ENCODE data around the gene SLC6A11.

SLC6A11 gene

DNA sequence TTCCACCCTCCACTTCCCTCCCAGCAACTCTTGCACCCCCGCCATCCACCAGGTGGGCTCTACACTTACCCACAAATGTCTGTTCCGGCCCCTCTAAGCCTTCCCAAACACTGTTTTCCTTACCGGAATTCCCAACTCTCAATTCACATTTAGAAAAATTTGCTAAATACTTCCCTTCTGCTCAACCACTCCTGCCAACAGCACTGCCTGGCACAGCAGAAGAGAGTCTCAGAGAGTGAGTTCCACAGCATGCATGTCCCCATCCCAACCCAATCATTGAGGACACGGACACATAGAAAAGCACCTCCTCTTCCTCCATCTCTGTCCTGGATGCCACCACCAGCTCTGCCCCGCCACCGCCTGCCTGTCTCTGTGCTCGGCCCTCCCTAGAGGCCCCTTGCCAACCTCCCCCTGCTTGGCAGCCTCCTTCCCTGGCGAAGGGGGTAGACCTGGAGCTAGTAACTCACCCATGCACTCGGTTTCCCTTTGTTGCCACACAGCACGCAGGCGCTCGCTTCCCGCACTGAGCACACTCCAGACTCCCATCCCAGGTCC is 110.3 kb downstream of the SLC6A11 start:
- DNase-seq (ENCODE audit: low read depth) = no peak
- H3K36me3 ChIP-seq (ENCODE audit: control insufficient read depth, insufficient read depth, low read length, severe bottlenecking) = no peaks in the 10 kb centered on the region

DNA sequence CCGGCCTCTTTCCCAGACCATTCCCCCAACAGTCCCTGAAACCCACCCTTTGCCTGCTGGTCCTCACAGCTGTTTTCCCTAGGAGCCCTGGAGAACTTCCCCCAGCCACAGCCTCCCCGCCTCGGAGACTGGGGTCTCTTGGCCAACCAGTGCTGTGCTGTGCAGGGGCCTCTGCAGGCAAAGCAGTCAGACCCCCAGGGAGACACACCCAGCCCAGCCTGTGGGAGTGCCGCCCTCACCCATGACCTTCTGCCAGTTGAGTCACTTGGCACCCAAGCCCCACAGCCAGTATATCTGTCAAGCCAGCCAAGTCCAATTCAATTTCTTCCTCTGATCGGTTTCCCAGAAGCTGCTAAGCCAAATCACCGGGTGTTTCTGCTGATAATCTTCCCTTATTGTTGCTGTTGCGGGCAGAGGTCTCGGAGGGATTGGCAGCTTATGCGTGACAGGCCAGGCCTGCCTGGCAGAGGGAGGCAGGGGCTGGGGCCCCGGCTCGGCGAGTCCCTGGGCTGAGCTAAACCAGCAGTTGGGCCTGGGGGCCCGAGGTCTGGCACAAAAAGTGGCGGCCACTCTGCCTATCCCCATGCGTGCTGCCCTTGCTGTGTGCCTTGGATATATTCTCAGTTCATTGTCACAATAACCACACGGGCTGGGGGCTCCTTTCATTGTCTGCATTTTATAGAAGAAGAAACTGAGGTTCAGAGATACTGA is 110.9 kb downstream of the SLC6A11 start:
- peaks cover 16% of the 10 kb centered on the region for H3K4me1 ChIP-seq (ENCODE audit: control insufficient read depth, insufficient read depth, low read length)
- H3K27me3 ChIP-seq (replicated peaks; ENCODE audit: control insufficient read depth, insufficient read depth, low read length) = peaks cover 17% of the 10 kb centered on the region
- DNase-seq (ENCODE audit: low read depth) = no peak
- no peaks in the 10 kb centered on the region for H3K36me3 ChIP-seq (ENCODE audit: control insufficient read depth, insufficient read depth, low read length, severe bottlenecking)
- H3K4me3 ChIP-seq (ENCODE audit: low read length) = no peak overlapping the region
- H3K9me3 ChIP-seq (ENCODE audit: control insufficient read depth, low read length) = peaks cover 25% of the 10 kb centered on the region
- no peak overlapping the region for H3K9ac ChIP-seq (ENCODE audit: low read length)

More for the DNA sequence above, 110.3 kb downstream of the SLC6A11 start:
- H3K9me3 ChIP-seq (ENCODE audit: control insufficient read depth, low read length) = peaks cover 31% of the 10 kb centered on the region
- H3K4me3 ChIP-seq (ENCODE audit: low read length) = no peak overlapping the region
- H3K9ac ChIP-seq (ENCODE audit: low read length) = no peak overlapping the region
- H3K27me3 ChIP-seq (replicated peaks; ENCODE audit: control insufficient read depth, insufficient read depth, low read length) = peaks cover 17% of the 10 kb centered on the region
- H3K4me1 ChIP-seq (ENCODE audit: control insufficient read depth, insufficient read depth, low read length) = peaks cover 16% of the 10 kb centered on the region

DNA sequence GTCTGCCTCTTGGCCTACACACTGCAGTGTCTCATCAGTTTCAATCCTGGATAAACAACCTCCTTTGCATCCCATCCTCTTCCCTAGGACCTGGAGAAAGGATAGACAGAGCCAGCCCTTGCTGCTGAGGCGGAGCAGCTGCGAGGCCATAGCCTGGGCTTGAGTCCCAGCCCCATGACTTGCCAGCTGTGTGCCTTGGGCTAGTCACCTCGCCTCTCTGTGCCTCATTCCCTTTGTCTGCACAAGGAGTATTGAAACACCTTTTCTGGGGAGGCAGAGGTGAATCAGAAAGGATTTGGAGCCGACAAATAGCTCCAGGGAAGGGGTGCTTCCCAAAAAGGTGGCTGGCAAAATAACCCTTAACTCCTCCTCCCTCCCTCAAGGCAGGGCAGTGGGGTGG is 111.5 kb downstream of the SLC6A11 start:
- H3K36me3 ChIP-seq (ENCODE audit: control insufficient read depth, insufficient read depth, low read length, severe bottlenecking) = no peaks in the 10 kb centered on the region
- H3K27me3 ChIP-seq (replicated peaks; ENCODE audit: control insufficient read depth, insufficient read depth, low read length) = peaks cover 17% of the 10 kb centered on the region
- peaks cover 16% of the 10 kb centered on the region for H3K4me1 ChIP-seq (ENCODE audit: control insufficient read depth, insufficient read depth, low read length)
- no peak overlapping the region for H3K4me3 ChIP-seq (ENCODE audit: low read length)
- no peak overlapping the region for H3K9ac ChIP-seq (ENCODE audit: low read length)
- no peak for DNase-seq (ENCODE audit: low read depth)
- H3K9me3 ChIP-seq (ENCODE audit: control insufficient read depth, low read length) = peaks cover 19% of the 10 kb centered on the region

DNA sequence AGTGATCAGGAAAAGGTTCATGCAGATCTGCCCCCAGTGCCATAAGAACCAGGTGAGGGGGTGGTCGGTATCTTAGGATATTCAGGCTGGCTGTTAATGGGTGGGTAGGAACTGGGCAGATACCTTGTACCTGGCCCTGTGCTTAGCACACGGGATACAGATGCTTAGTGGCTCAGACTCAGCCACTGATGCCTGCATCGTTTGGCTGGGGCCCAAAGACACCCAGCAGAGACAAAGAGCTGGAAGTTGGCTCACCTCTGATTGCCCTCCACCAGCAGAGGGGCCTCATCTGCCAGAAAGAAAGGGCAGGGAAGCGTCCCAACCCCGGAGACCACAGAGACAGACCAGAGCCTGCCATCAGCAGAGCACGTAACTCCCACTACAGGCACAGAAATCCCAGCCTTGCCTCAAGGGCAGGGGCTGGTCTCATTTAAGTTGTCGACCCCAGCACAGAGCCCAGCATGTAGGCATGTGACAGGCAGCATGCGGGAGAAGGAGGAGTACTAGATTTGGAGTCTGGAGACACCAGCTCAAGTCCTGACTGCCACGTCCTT is 112.5 kb downstream of the SLC6A11 start:
- no peaks in the 10 kb centered on the region for H3K36me3 ChIP-seq (ENCODE audit: control insufficient read depth, insufficient read depth, low read length, severe bottlenecking)
- no peak for DNase-seq (ENCODE audit: low read depth)

DNA sequence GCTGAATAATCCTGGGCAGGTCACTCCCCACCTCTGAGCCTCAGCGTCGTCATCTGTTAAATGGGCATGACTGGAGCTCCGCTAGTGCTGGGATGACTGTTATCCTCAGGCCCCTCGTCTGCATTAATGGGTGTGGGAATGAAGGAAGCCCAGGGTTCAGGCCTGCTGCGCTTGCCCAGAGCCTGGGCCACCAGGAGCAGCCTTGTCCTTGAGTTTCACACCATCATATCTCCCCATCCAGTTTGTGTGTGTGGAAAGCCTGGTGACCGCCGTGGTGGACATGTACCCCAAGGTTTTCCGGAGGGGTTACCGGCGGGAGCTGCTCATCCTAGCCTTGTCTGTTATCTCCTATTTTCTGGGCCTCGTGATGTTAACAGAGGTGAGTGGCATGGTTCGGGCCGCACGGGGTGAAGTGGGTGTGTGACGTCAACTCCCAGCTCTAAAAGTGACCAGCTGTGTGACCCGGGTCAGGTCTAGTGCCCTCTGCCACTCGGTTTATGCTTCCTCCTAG is 113.0 kb downstream of the SLC6A11 start:
- Histone ChIP-seq H3K9ac (ENCODE audit: low read length) (no peak overlapping the region), H3K36me3 (ENCODE audit: control insufficient read depth, insufficient read depth, low read length, severe bottlenecking) (no peaks in the 10 kb centered on the region), H3K4me3 (ENCODE audit: low read length) (no peak overlapping the region), H3K9me3 (ENCODE audit: control insufficient read depth, low read length) (peaks cover 12% of the 10 kb centered on the region), H3K4me1 (ENCODE audit: control insufficient read depth, insufficient read depth, low read length) (peaks cover 24% of the 10 kb centered on the region), H3K27me3 (replicated peaks; ENCODE audit: control insufficient read depth, insufficient read depth, low read length) (peaks cover 17% of the 10 kb centered on the region)
- DNase-seq (ENCODE audit: low read depth) = no peak

More for the DNA sequence above, 112.5 kb downstream of the SLC6A11 start:
- H3K9me3 ChIP-seq (ENCODE audit: control insufficient read depth, low read length) = peaks cover 14% of the 10 kb centered on the region
- peaks cover 18% of the 10 kb centered on the region for H3K4me1 ChIP-seq (ENCODE audit: control insufficient read depth, insufficient read depth, low read length)
- no peak overlapping the region for H3K9ac ChIP-seq (ENCODE audit: low read length)
- H3K4me3 ChIP-seq (ENCODE audit: low read length) = no peak overlapping the region
- peaks cover 17% of the 10 kb centered on the region for H3K27me3 ChIP-seq (replicated peaks; ENCODE audit: control insufficient read depth, insufficient read depth, low read length)

DNA sequence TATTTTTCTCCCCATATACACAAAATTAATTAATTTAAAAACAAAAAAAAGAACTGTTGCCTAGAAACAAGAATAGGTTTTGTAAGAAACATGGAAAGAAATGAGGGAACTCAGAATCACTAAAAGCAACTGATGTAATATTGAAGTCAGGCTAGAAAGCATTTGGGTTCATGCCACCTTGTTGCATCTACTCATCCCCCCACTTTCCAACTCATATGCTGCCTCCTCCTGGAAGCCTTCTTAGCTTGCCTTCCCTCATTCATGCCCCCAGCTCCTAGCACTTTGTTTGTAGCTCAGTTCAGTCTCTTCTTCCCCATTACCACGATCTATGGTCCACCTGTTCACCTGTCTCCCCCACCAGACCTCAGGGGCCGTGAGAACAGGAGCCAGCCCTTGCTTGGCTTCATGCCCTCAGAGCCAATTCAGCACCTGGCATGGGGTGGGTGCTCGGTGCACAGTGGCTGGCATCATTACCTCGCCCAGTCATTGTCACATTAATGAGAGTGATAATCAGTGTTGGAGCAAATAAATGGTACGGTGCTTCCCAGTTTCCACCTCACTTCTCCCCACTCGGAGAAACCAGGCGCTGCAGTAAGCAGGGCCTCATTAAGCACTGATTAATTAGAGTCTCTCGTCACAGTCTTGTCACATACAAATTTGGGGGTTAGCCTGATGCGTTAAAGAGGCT is 114.1 kb downstream of the SLC6A11 start:
- Histone ChIP-seq H3K4me1 (ENCODE audit: control insufficient read depth, insufficient read depth, low read length) (peaks cover 27% of the 10 kb centered on the region), H3K4me3 (ENCODE audit: low read length) (no peak overlapping the region), H3K9me3 (ENCODE audit: control insufficient read depth, low read length) (peaks cover 1% of the 10 kb centered on the region), H3K9ac (ENCODE audit: low read length) (no peak overlapping the region), H3K36me3 (ENCODE audit: control insufficient read depth, insufficient read depth, low read length, severe bottlenecking) (no peaks in the 10 kb centered on the region), H3K27me3 (replicated peaks; ENCODE audit: control insufficient read depth, insufficient read depth, low read length) (peaks cover 17% of the 10 kb centered on the region)
- no peak for DNase-seq (ENCODE audit: low read depth)

DNA sequence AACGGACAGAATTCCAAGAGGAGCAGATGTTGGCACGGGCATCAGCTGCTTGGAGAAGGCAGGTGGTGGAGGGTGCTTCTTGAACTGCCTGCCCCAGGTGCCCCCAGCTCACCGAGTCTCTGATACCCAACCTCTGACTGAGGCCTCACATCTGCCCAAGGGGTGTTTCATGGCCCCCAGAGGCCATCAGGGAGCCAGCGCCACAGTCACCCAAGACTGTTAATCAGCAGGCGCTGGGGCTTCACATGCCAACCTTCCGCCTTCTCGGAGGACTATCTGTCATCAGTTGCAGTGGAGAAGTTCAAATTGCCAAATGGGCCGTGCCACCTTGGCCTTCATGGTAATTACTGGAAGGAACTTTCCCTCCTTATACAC is 114.6 kb downstream of the SLC6A11 start:
- Histone ChIP-seq H3K9ac (ENCODE audit: low read length) (no peak overlapping the region), H3K4me3 (ENCODE audit: low read length) (no peak overlapping the region), H3K9me3 (ENCODE audit: control insufficient read depth, low read length) (no peaks in the 10 kb centered on the region), H3K27me3 (replicated peaks; ENCODE audit: control insufficient read depth, insufficient read depth, low read length) (peaks cover 14% of the 10 kb centered on the region), H3K4me1 (ENCODE audit: control insufficient read depth, insufficient read depth, low read length) (peaks cover 27% of the 10 kb centered on the region), H3K36me3 (ENCODE audit: control insufficient read depth, insufficient read depth, low read length, severe bottlenecking) (no peaks in the 10 kb centered on the region)
- DNase-seq (ENCODE audit: low read depth) = no peak

DNA sequence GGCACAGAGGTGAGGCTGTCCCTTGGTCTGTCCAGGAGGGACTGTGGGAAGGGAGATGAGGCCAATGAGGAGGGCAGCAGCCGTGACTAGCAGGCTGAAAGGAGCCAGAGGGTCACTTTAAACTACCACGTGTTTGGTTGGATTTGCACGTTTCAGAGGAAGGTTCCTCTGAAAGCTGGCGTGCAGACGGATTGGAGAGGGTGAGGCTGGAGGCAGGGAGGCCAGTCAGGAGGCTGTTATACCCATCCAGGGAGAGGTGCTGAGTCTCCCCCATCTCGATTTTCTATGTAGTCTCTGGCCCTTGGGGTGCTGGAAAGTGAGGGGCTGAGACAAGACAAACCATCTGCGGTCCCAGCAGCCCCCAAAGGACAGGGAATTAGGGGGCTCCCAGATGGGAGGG is 116.6 kb downstream of the SLC6A11 start:
- H3K27me3 ChIP-seq (replicated peaks; ENCODE audit: control insufficient read depth, insufficient read depth, low read length) = peaks cover 22% of the 10 kb centered on the region
- no peak for DNase-seq (ENCODE audit: low read depth)

DNA sequence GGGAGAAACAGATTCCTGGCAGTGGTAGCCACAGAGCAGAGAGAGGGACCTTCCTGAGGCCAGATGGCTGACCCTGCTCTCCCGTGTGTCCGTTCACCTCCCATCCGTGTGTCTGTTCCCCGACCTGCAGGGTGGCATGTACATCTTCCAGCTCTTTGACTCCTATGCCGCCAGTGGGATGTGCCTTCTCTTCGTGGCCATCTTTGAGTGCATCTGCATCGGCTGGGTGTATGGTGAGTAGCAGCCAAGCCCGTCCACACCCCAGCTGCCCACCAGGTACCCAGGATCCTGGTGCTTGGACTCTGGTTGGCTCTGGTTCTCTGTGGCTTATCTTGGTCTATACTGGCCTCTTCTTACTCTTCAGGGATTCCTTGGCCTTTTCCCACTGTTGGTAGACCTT is 117.0 kb downstream of the SLC6A11 start:
- no peak overlapping the region for H3K9ac ChIP-seq (ENCODE audit: low read length)
- no peak for DNase-seq (ENCODE audit: low read depth)
- H3K4me1 ChIP-seq (ENCODE audit: control insufficient read depth, insufficient read depth, low read length) = peaks cover 24% of the 10 kb centered on the region
- no peaks in the 10 kb centered on the region for H3K9me3 ChIP-seq (ENCODE audit: control insufficient read depth, low read length)
- H3K36me3 ChIP-seq (ENCODE audit: control insufficient read depth, insufficient read depth, low read length, severe bottlenecking) = no peaks in the 10 kb centered on the region
- H3K4me3 ChIP-seq (ENCODE audit: low read length) = no peak overlapping the region
- H3K27me3 ChIP-seq (replicated peaks; ENCODE audit: control insufficient read depth, insufficient read depth, low read length) = peaks cover 22% of the 10 kb centered on the region

More for the DNA sequence above, 116.6 kb downstream of the SLC6A11 start:
- H3K4me1 ChIP-seq (ENCODE audit: control insufficient read depth, insufficient read depth, low read length) = peaks cover 26% of the 10 kb centered on the region
- H3K9ac ChIP-seq (ENCODE audit: low read length) = no peak overlapping the region
- no peak overlapping the region for H3K4me3 ChIP-seq (ENCODE audit: low read length)
- H3K9me3 ChIP-seq (ENCODE audit: control insufficient read depth, low read length) = no peaks in the 10 kb centered on the region
- no peaks in the 10 kb centered on the region for H3K36me3 ChIP-seq (ENCODE audit: control insufficient read depth, insufficient read depth, low read length, severe bottlenecking)

DNA sequence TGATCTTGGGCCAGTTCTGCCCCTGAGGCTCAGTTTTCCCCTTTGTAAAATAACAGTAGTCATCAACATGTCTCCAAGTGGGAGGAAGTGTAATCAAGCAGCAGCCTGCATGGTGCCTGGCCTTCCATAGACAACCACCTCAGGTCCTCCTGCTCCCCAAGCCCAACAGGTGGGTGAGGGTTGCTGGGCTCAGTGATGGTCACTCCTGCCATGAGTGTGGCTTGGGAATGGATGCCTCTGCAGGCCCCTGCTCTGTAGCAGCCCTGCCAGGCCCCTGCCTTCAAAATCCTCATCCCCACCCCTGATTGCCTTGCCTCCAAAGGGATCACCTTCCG is 117.4 kb downstream of the SLC6A11 start:
- no peaks in the 10 kb centered on the region for H3K36me3 ChIP-seq (ENCODE audit: control insufficient read depth, insufficient read depth, low read length, severe bottlenecking)
- H3K4me1 ChIP-seq (ENCODE audit: control insufficient read depth, insufficient read depth, low read length) = peaks cover 24% of the 10 kb centered on the region
- H3K9me3 ChIP-seq (ENCODE audit: control insufficient read depth, low read length) = no peaks in the 10 kb centered on the region
- H3K4me3 ChIP-seq (ENCODE audit: low read length) = no peak overlapping the region
- peaks cover 22% of the 10 kb centered on the region for H3K27me3 ChIP-seq (replicated peaks; ENCODE audit: control insufficient read depth, insufficient read depth, low read length)
- no peak overlapping the region for H3K9ac ChIP-seq (ENCODE audit: low read length)
- DNase-seq (ENCODE audit: low read depth) = no peak

DNA sequence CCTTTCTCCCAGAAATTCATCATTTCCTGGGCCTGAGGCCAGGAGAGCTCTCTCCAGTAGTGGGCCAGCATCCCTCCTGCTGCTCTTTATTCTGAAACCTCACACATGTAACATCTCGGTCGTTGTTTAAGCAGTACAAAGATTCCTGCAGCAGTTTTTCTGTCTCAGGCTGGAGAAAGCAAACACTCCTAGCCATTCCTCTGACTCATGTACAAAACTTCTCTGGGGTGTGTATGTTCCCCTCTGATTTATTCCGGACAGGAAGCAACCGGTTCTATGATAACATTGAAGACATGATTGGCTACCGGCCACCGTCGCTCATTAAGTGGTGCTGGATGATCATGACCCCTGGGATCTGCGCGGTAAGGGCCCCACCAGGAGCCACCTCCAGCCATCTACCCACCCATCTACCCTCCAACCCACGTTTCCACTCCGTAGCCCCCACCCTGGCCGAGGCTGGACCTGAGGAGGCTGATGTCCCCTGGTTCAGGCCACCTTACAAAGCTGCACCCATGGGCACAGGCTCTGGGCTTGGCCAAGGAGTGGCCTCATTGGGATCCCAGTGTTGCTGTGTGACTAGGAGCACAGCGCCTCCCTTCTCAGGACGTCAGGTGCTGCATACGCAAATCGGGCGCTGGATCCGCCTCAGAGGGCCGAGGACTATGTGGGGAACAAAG is 117.9 kb downstream of the SLC6A11 start:
- Histone ChIP-seq H3K9ac (ENCODE audit: low read length) (no peak overlapping the region), H3K27me3 (replicated peaks; ENCODE audit: control insufficient read depth, insufficient read depth, low read length) (peaks cover 26% of the 10 kb centered on the region), H3K36me3 (ENCODE audit: control insufficient read depth, insufficient read depth, low read length, severe bottlenecking) (no peaks in the 10 kb centered on the region), H3K4me3 (ENCODE audit: low read length) (no peak overlapping the region), H3K9me3 (ENCODE audit: control insufficient read depth, low read length) (no peaks in the 10 kb centered on the region), H3K4me1 (ENCODE audit: control insufficient read depth, insufficient read depth, low read length) (peaks cover 24% of the 10 kb centered on the region)
- DNase-seq (ENCODE audit: low read depth) = peak; percentile 33
